H1 (cell line): ENCODE data around the gene TGM4. TPM values are rescaled to one million over a fixed set of nuclear protein-coding genes. Genes with fewer than 3 reads are reported as not detected.

Source experiments
- EGR1 ChIP-seq: IDR thresholded peaks from 2 replicates; pipeline ENCODE4 v1.6.1; 2011; ENCODE audit warnings: low read depth, low read length, borderline replicate concordance
- KDM4A ChIP-seq: IDR thresholded peaks from one replicate; pipeline ENCODE4 v1.7.1; 2012; ENCODE audit warnings: low read depth, mild to moderate bottlenecking, moderate library complexity, low read length, inconsistent platforms; ENCODE audit not compliant: severe bottlenecking
- SIRT6 ChIP-seq: IDR thresholded peaks from one replicate; pipeline ENCODE4 v1.7.1; 2012; ENCODE audit warnings: low read length, inconsistent platforms
- polyA plus RNA-seq, 7 experiments: library from polyadenylated mRNA; depleted of rRNA in 3 of 7; stranded (reverse) in 5 of 7; unstranded in 2 of 7; fragments of >200 nt in 5 of 7; fragments of 200-250 nt in 2 of 7; gene quantifications; 1 replicate in 5 of 7; 2 replicates in 1 of 7; 4 replicates in 1 of 7; pipeline versions ENCODE4 v1.2.1 to v1.2.3, GENCODE V29; 2011 to 2013; ENCODE audit warnings: missing spikeins in 2 of 7, mixed read lengths in 2 of 7
- total RNA-seq: library from RNA; stranded (reverse); fragmentation: NEBNext Ultra II Directional; extraction: Animal tissue kit (Norgen Biotek cat#: 25700); gene quantifications from 2 replicates; pipeline ENCODE4 v1.2.1, GENCODE V29; 2021

TGM4 gene
- total and polyA plus RNA-seq, 2 of the 8 experiments (the other 6 are each of a cell fraction or from before 2014, with no cell fraction given) = 0.02 TPM; not detected in 1

DNA sequence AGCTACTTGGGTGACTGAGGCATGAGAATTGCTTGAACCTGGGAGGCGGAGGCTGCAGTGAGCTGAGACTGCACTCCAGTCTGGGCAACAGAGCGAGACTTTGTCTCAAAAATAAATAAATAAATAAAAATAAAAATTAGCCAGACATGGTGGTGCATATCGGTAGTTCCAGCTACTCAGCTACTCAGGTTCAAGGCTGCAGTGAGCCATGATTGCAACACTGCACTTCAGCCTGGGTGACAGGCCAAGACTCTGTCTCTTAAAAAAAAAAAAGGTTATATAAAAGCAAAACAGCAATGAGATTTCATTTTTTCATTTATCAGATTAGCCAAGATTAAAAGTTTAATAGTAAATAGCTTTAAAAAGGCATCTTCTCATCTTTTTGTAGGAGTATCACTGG, 2.9 kb downstream of the TGM4 start (continued):
- no peak for TF ChIP-seq EGR1
- no peak for TF ChIP-seq SIRT6
- no peak for TF ChIP-seq KDM4A
